T-helper 17 cell (primary cell): ENCODE data around the gene PDCD1. TPM values are rescaled to one million over a fixed set of nuclear protein-coding genes. Genes with fewer than 3 reads are reported as not detected.

ENCODE experiments used
- ATAC-seq: fragments of 150-1000 bp; cut with Tn5 transposase; 2 replicates; pipeline ENCODE4 v1.10.0; 2021; ENCODE audit warnings: mild to moderate bottlenecking, moderate library complexity
- DNase-seq, 3 donors: peaks; one replicate each; pipeline versions ENCODE4 v3.0.0 to v3.0.0-alpha.2; 2020 to 2021
- H3K9me3 ChIP-seq: one replicate; pipeline ENCODE4 v1.7.0; 2013; ENCODE audit warnings: low read length, mild to moderate bottlenecking; ENCODE audit not compliant: control insufficient read depth, poor library complexity, severe bottlenecking
- H3K27ac Mint-ChIP-seq: one replicate; pipeline ENCODE4 v1.8.0; 2022; ENCODE audit warnings: mild to moderate bottlenecking, moderate library complexity, mixed read lengths
- H3K27me3 Mint-ChIP-seq: one replicate; pipeline ENCODE4 v1.8.0; 2022; ENCODE audit warnings: mixed read lengths
- H3K36me3 Mint-ChIP-seq: one replicate; pipeline ENCODE4 v1.8.0; 2022; ENCODE audit warnings: low read depth, mixed read lengths
- H3K4me1 Mint-ChIP-seq: one replicate; pipeline ENCODE4 v1.8.0; 2022; ENCODE audit warnings: mild to moderate bottlenecking, mixed read lengths
- H3K4me3 Mint-ChIP-seq: one replicate; pipeline ENCODE4 v1.8.0; 2022; ENCODE audit warnings: mild to moderate bottlenecking, moderate library complexity, mixed read lengths
- total RNA-seq, 4 donors: library from RNA in 2 of 4; stranded (reverse) in 2 of 4; gene quantifications; one replicate each; pipeline ENCODE4 v1.2.3 and lab custom pipeline; 2022 to 2026

The PDCD1 gene
- total RNA-seq, 2 donors from 2014 or later = 8.1 to 10.4 TPM

GRCh38 chr2:241901018-241901380 is 42.3 kb upstream of the PDCD1 start:
- ATAC-seq (no peak), DNase-seq (no peak)
- no peak overlapping the region for H3K27ac Mint-ChIP-seq
- H3K4me1 Mint-ChIP-seq = peaks cover 13% of the 10 kb centered on the region
- H3K36me3 Mint-ChIP-seq = peaks cover 2% of the 10 kb centered on the region
- no peaks in the 10 kb centered on the region for H3K27me3 Mint-ChIP-seq
- H3K4me3 Mint-ChIP-seq = no peak overlapping the region
- no peaks in the 10 kb centered on the region for H3K9me3 ChIP-seq

- no peak for ATAC-seq
- H3K4me1 Mint-ChIP-seq = peaks cover 12% of the 10 kb centered on the region
- H3K36me3 Mint-ChIP-seq = peaks cover 2% of the 10 kb centered on the region
- no peak for DNase-seq
- H3K27ac Mint-ChIP-seq = no peak overlapping the region
- H3K9me3 ChIP-seq = no peaks in the 10 kb centered on the region
- H3K4me3 Mint-ChIP-seq = no peak overlapping the region
- H3K27me3 Mint-ChIP-seq = no peaks in the 10 kb centered on the region
Observed at GRCh38 chr2:241900251-241901017, 41.7 kb upstream of the PDCD1 start.

GRCh38 chr2:241898463-241899270 is 40.0 kb upstream of the PDCD1 start:
- no peak overlapping the region for H3K27ac Mint-ChIP-seq
- peaks cover 12% of the 10 kb centered on the region for H3K4me1 Mint-ChIP-seq
- no peak for ATAC-seq
- no peaks in the 10 kb centered on the region for H3K27me3 Mint-ChIP-seq
- DNase-seq = no peak
- no peak overlapping the region for H3K4me3 Mint-ChIP-seq
- no peaks in the 10 kb centered on the region for H3K9me3 ChIP-seq
- peaks cover 2% of the 10 kb centered on the region for H3K36me3 Mint-ChIP-seq

GRCh38 chr2:241897231-241897916 is 38.7 kb upstream of the PDCD1 start:
- H3K9me3 ChIP-seq = no peaks in the 10 kb centered on the region
- peaks cover 12% of the 10 kb centered on the region for H3K4me1 Mint-ChIP-seq
- no peak for ATAC-seq
- no peak for DNase-seq
- no peaks in the 10 kb centered on the region for H3K27me3 Mint-ChIP-seq
- H3K4me3 Mint-ChIP-seq = no peak overlapping the region
- peaks cover 2% of the 10 kb centered on the region for H3K36me3 Mint-ChIP-seq
- H3K27ac Mint-ChIP-seq = peak overlapping the region; percentile 53

- H3K27ac Mint-ChIP-seq = peak overlapping the region; percentile 53
- no peak overlapping the region for H3K4me3 Mint-ChIP-seq
- no peak for ATAC-seq
- H3K4me1 Mint-ChIP-seq = peaks cover 11% of the 10 kb centered on the region
- peaks cover 2% of the 10 kb centered on the region for H3K36me3 Mint-ChIP-seq
- H3K9me3 ChIP-seq = no peaks in the 10 kb centered on the region
- no peaks in the 10 kb centered on the region for H3K27me3 Mint-ChIP-seq
- DNase-seq = no peak
Observed at GRCh38 chr2:241896746-241897201, 38.1 kb upstream of the PDCD1 start.

GRCh38 chr2:241895712-241896641 is 37.3 kb upstream of the PDCD1 start:
- peaks cover 10% of the 10 kb centered on the region for H3K4me1 Mint-ChIP-seq
- peak overlapping the region; percentile 14 for H3K27ac Mint-ChIP-seq
- no peaks in the 10 kb centered on the region for H3K9me3 ChIP-seq
- ATAC-seq (no peak), DNase-seq (no peak)
- no peak overlapping the region for H3K4me3 Mint-ChIP-seq
- H3K36me3 Mint-ChIP-seq = peaks cover 2% of the 10 kb centered on the region
- H3K27me3 Mint-ChIP-seq = no peaks in the 10 kb centered on the region

- H3K9me3 ChIP-seq = no peaks in the 10 kb centered on the region
- Mint-ChIP-seq H3K4me3 (no peak overlapping the region), H3K27ac (no peak overlapping the region), H3K4me1 (peaks cover 8% of the 10 kb centered on the region), H3K36me3 (peaks cover 2% of the 10 kb centered on the region), H3K27me3 (no peaks in the 10 kb centered on the region)
- DNase-seq = no peak
- ATAC-seq = no peak
Observed at GRCh38 chr2:241895427-241895711, 36.7 kb upstream of the PDCD1 start.

GRCh38 chr2:241894681-241895426 is 36.2 kb upstream of the PDCD1 start:
- DNase-seq = no peak
- Mint-ChIP-seq H3K36me3 (peaks cover 2% of the 10 kb centered on the region), H3K27ac (no peak overlapping the region), H3K4me1 (peaks cover 8% of the 10 kb centered on the region), H3K4me3 (no peak overlapping the region), H3K27me3 (no peaks in the 10 kb centered on the region)
- no peak for ATAC-seq
- no peaks in the 10 kb centered on the region for H3K9me3 ChIP-seq

GRCh38 chr2:241894056-241894641 is 35.5 kb upstream of the PDCD1 start:
- no peaks in the 10 kb centered on the region for H3K36me3 Mint-ChIP-seq
- no peak overlapping the region for H3K4me3 Mint-ChIP-seq
- peak overlapping the region; percentile 16 for H3K27ac Mint-ChIP-seq
- H3K27me3 Mint-ChIP-seq = no peaks in the 10 kb centered on the region
- H3K9me3 ChIP-seq = no peaks in the 10 kb centered on the region
- peaks cover 6% of the 10 kb centered on the region for H3K4me1 Mint-ChIP-seq
- DNase-seq (no peak), ATAC-seq (no peak)

- H3K27ac Mint-ChIP-seq = peak overlapping the region; percentile 16
- ATAC-seq (no peak), DNase-seq (no peak)
Observed at GRCh38 chr2:241893265-241893664, 34.6 kb upstream of the PDCD1 start.

GRCh38 chr2:241892299-241893137 is 33.8 kb upstream of the PDCD1 start:
- H3K9me3 ChIP-seq = no peaks in the 10 kb centered on the region
- no peaks in the 10 kb centered on the region for H3K27me3 Mint-ChIP-seq
- no peaks in the 10 kb centered on the region for H3K36me3 Mint-ChIP-seq
- H3K4me1 Mint-ChIP-seq = peaks cover 10% of the 10 kb centered on the region
- no peak overlapping the region for H3K27ac Mint-ChIP-seq
- no peak overlapping the region for H3K4me3 Mint-ChIP-seq
- no peak for DNase-seq
- no peak for ATAC-seq

More at GRCh38 chr2:241893265-241893664, 34.6 kb upstream of the PDCD1 start:
- Mint-ChIP-seq H3K4me1 (peaks cover 8% of the 10 kb centered on the region), H3K36me3 (no peaks in the 10 kb centered on the region), H3K4me3 (no peak overlapping the region), H3K27me3 (no peaks in the 10 kb centered on the region)
- H3K9me3 ChIP-seq = no peaks in the 10 kb centered on the region
